Peyer's patch (tissue), 4 donors: Measurements from ENCODE around the gene SGIP1.

Source experiments
- POLR2A ChIP-seq, 2 donors: fragments of 450-650 bp; IDR thresholded peaks; one replicate each; pipeline ENCODE4 v1.5.1; 2017; ENCODE audit warnings: antibody characterized with exemption in 2 of 2, mild to moderate bottlenecking in 2 of 2, moderate library complexity in 2 of 2
- TF ChIP-seq, protein P1 (sequence below), 6 experiments: fragments of 450-650 bp in 4 of 6; fragments of 200-600 bp in 2 of 6; sonication (generic) in 1 of 6; IDR thresholded peaks; one replicate each; pipeline ENCODE4 v1.5.1; 2017 to 2019; ENCODE audit warnings: antibody characterized with exemption in 6 of 6, mild to moderate bottlenecking in 3 of 6, moderate library complexity in 1 of 6

DNA sequence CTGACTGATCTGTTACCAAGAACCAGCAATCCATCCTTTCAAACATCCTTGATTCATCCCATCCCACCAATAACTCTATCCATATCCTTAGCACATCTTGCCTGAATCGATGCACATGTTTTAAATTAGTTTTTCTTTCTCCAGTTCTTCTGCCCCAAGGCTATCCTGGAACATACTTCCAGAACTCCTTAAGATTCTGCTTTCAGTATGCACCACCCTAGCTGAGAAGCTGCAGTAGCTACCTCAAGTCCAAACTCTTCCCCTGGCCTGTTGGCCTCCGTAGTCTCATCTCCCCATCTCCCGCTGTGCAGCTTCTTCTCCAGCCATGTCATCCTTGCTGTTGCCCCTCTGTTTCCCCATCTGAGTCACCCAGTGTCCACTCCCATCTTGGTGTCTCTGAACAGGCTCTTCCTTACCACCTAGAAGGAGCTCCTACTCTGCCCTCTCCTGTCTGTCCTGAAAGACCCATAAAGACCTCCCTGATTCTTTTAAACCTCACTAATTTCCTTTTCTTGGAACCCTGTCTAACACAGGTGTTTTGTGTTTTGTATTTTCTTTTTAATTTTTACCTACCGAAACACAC is 108.0 kb downstream of the SGIP1 start:
- no peak for TF ChIP-seq POLR2A (IDR thresholded peaks at IDR 0.05)
- TF ChIP-seq, protein P1, sequence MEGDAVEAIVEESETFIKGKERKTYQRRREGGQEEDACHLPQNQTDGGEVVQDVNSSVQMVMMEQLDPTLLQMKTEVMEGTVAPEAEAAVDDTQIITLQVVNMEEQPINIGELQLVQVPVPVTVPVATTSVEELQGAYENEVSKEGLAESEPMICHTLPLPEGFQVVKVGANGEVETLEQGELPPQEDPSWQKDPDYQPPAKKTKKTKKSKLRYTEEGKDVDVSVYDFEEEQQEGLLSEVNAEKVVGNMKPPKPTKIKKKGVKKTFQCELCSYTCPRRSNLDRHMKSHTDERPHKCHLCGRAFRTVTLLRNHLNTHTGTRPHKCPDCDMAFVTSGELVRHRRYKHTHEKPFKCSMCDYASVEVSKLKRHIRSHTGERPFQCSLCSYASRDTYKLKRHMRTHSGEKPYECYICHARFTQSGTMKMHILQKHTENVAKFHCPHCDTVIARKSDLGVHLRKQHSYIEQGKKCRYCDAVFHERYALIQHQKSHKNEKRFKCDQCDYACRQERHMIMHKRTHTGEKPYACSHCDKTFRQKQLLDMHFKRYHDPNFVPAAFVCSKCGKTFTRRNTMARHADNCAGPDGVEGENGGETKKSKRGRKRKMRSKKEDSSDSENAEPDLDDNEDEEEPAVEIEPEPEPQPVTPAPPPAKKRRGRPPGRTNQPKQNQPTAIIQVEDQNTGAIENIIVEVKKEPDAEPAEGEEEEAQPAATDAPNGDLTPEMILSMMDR (IDR thresholded peaks at IDR 0.05) = no peak
